Neutrophil (primary cell): ENCODE data around the gene C2CD3.

ENCODE experiments used
- H3K27ac ChIP-seq: fragments of 200-600 bp; sonication (generic); 2 replicates; pipeline ENCODE4 v1.5.1; 2016; ENCODE audit warnings: mild to moderate bottlenecking, moderate library complexity
- H3K27me3 ChIP-seq: fragments of 200-600 bp; sonication (generic); 2 replicates; pipeline ENCODE4 v1.6.0; 2016; ENCODE audit warnings: mild to moderate bottlenecking
- H3K36me3 ChIP-seq: fragments of 200-600 bp; sonication (generic); 2 replicates; pipeline ENCODE4 v1.5.1; 2017
- H3K4me1 ChIP-seq, 2 experiments: fragments of 200-600 bp in 1 of 2; sonication (generic) in 1 of 2; 1 replicate in 1 of 2; 2 replicates in 1 of 2; pipeline versions ENCODE4 v1.5.1 to v1.6.1; 2013 to 2016; ENCODE audit warnings: low read depth in 1 of 2, low read length in 1 of 2, mild to moderate bottlenecking in 1 of 2, moderate library complexity in 1 of 2; ENCODE audit not compliant: control insufficient read depth in 1 of 2, insufficient read depth in 1 of 2
- H3K4me3 ChIP-seq, 2 experiments: fragments of 200-600 bp in 1 of 2; sonication (generic) in 1 of 2; 1 replicate in 1 of 2; 2 replicates in 1 of 2; pipeline ENCODE4 v1.5.1; 2013 to 2016; ENCODE audit warnings: low read depth in 1 of 2, low read length in 1 of 2, mild to moderate bottlenecking in 1 of 2, moderate library complexity in 1 of 2
- H3K9me3 ChIP-seq: fragments of 200-600 bp; sonication (generic); 2 replicates; pipeline ENCODE4 v1.5.1; 2016
- TF ChIP-seq, protein P1 (sequence below): fragments of 200-600 bp; sonication (generic); IDR thresholded peaks from 2 replicates; pipeline ENCODE4 v1.5.1; 2016; ENCODE audit warnings: antibody characterized with exemption

C2CD3 gene

DNA sequence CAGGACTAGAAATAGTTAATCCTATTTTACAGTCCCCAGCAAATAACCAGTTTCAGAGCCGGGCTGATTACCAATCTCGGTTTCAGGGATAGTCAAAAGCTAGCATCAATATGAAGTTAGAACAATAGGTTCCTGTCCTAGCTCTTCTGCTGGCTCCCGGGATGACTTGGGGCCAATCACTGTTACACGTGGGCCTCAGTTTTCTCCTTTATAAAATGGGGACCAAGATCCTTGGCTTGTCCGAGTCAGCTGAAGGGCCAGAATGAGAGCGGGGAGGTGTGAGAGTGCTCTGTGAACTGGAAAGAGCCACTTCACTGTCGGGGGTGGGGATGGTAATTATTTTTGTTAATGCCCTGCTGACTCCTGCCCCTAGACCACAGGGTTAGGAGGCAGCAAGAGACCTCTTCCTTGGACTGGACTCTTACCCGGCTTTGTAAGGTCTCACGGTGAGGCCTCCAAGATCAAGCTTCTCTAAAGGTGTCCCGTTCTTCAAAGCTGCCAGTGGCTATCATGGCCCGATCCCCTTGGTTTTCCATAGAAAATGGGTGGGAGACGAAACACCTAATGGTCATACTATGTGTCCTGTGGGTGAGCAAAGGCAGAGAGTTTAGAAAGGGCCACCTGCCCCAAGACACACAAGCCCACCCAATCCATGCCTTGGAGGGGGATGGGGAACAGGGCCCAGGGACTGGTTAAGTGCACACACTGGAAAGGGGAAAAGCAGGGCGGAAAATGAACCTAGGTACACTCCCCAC lies 189.6 kb downstream of the C2CD3 start:
- TF ChIP-seq, protein P1, sequence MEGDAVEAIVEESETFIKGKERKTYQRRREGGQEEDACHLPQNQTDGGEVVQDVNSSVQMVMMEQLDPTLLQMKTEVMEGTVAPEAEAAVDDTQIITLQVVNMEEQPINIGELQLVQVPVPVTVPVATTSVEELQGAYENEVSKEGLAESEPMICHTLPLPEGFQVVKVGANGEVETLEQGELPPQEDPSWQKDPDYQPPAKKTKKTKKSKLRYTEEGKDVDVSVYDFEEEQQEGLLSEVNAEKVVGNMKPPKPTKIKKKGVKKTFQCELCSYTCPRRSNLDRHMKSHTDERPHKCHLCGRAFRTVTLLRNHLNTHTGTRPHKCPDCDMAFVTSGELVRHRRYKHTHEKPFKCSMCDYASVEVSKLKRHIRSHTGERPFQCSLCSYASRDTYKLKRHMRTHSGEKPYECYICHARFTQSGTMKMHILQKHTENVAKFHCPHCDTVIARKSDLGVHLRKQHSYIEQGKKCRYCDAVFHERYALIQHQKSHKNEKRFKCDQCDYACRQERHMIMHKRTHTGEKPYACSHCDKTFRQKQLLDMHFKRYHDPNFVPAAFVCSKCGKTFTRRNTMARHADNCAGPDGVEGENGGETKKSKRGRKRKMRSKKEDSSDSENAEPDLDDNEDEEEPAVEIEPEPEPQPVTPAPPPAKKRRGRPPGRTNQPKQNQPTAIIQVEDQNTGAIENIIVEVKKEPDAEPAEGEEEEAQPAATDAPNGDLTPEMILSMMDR = no peak
- peak overlapping the region; percentile 87 for H3K27ac ChIP-seq
- no peaks in the 10 kb centered on the region for H3K27me3 ChIP-seq
- peaks cover 34% of the 10 kb centered on the region for H3K36me3 ChIP-seq
- H3K4me1 ChIP-seq = peaks cover 49 to 52% of the 10 kb centered on the region in 2 experiments
- H3K9me3 ChIP-seq = no peaks in the 10 kb centered on the region
- peak overlapping the region; percentile 66 to 89 for H3K4me3 ChIP-seq

GRCh38 chr11:73980001-73980961 lies 190.5 kb downstream of the C2CD3 start:
- Histone ChIP-seq H3K27ac (peak overlapping the region; percentile 87), H3K4me3 (peak overlapping the region; percentile 66 to 89), H3K36me3 (peaks cover 43% of the 10 kb centered on the region), H3K4me1 (peaks cover 49 to 52% of the 10 kb centered on the region in 2 experiments), H3K27me3 (no peaks in the 10 kb centered on the region), H3K9me3 (no peaks in the 10 kb centered on the region)
- TF ChIP-seq, protein P1 = no peak

- no peaks in the 10 kb centered on the region for H3K27me3 ChIP-seq
- TF ChIP-seq, protein P1 = no peak
- no peaks in the 10 kb centered on the region for H3K9me3 ChIP-seq
- H3K27ac ChIP-seq = peak overlapping the region; percentile 87
- peaks cover 46 to 54% of the 10 kb centered on the region in 2 experiments for H3K4me1 ChIP-seq
- no peak overlapping the region for H3K4me3 ChIP-seq
- H3K36me3 ChIP-seq = peaks cover 60% of the 10 kb centered on the region
Observed at GRCh38 chr11:73978576-73979086, 192.2 kb downstream of the C2CD3 start.

GRCh38 chr11:73977856-73978519 lies 192.8 kb downstream of the C2CD3 start:
- Histone ChIP-seq H3K27me3 (no peaks in the 10 kb centered on the region), H3K36me3 (peaks cover 66% of the 10 kb centered on the region), H3K4me1 (peaks cover 46 to 51% of the 10 kb centered on the region in 2 experiments), H3K4me3 (no peak overlapping the region), H3K27ac (peak overlapping the region; percentile 87), H3K9me3 (no peaks in the 10 kb centered on the region)
- TF ChIP-seq, protein P1 = no peak
